H1 (cell line): Measurements from ENCODE around the gene SLC12A2. TPM values are rescaled to one million over a fixed set of nuclear protein-coding genes. Genes with fewer than 3 reads are reported as not detected.

Source experiments
- CTCF ChIA-PET: fragments of 300-600 bp; sonication (Branson Sonifier 250); formaldehyde crosslinking; loops from one replicate; lab custom pipeline; 2021; ENCODE audit not compliant: partially characterized antibody; lab: Charles Lee
- POLR2A ChIA-PET: fragments of 300-600 bp; sonication (Branson Sonifier 250); formaldehyde crosslinking; loops from one replicate; lab custom pipeline; 2021; ENCODE audit warnings: inconsistent platforms; ENCODE audit not compliant: partially characterized antibody; lab: Charles Lee
- DNase-seq, 2 experiments: peaks; one replicate each; pipeline versions ENCODE4 v3.0.0 to v3.0.0-alpha.2; 2010 to 2022; ENCODE audit warnings: low spot score in 2 of 2, low read depth in 1 of 2, mixed read lengths in 1 of 2
- FAIRE-seq: peaks from 2 replicates; lab custom pipeline; 2011; peaks lifted over from hg19 to GRCh38; lab: Jason Lieb, UNC
- H2AFZ ChIP-seq: 2 replicates; pipeline ENCODE4 v1.8.1; 2012; ENCODE audit warnings: low read length, inconsistent platforms
- H2AK5ac ChIP-seq: 2 replicates; pipeline ENCODE4 v1.6.1; 2013; ENCODE audit warnings: low read depth, low read length
- H2BK120ac ChIP-seq: replicated peaks from 2 replicates; pipeline ENCODE3; 2013; ENCODE audit warnings: low read depth, low read length, inconsistent platforms
- H2BK12ac ChIP-seq: 2 replicates; pipeline ENCODE4 v1.6.1; 2013; ENCODE audit warnings: low read depth, low read length
- H2BK15ac ChIP-seq: 2 replicates; pipeline ENCODE4 v1.6.1; 2013; ENCODE audit warnings: low read length
- H2BK20ac ChIP-seq: 2 replicates; pipeline ENCODE4 v1.6.1; 2013; ENCODE audit warnings: low read length
- H2BK5ac ChIP-seq: 2 replicates; pipeline ENCODE4 v1.6.1; 2013; ENCODE audit warnings: low read depth, low read length
- H3K14ac ChIP-seq: 2 replicates; pipeline ENCODE4 v1.6.1; 2013; ENCODE audit warnings: inconsistent platforms; ENCODE audit not compliant: insufficient read length
- H3K18ac ChIP-seq: 2 replicates; pipeline ENCODE4 v1.6.1; 2013; ENCODE audit warnings: low read length; ENCODE audit errors: extremely low read depth
- H3K23ac ChIP-seq: 2 replicates; pipeline ENCODE4 v1.6.1; 2013; ENCODE audit warnings: inconsistent platforms; ENCODE audit not compliant: insufficient read length
- H3K23me2 ChIP-seq: 2 replicates; pipeline ENCODE4 v1.6.1; 2013; ENCODE audit warnings: low read depth, low read length
- H3K27ac ChIP-seq: 2 replicates; pipeline ENCODE4 v1.6.1; 2011; ENCODE audit warnings: low read depth, low read length, inconsistent platforms
- H3K27me3 ChIP-seq, 4 experiments: replicated peaks in 1 of 4; 1 replicate in 1 of 4; 2 replicates in 3 of 4; pipeline versions ENCODE4 v1.6.1 to v1.8.1; 2011 to 2013; ENCODE audit warnings: low read length in 3 of 4, mild to moderate bottlenecking in 3 of 4, inconsistent platforms in 2 of 4, mixed read lengths in 2 of 4, moderate library complexity in 1 of 4; ENCODE audit not compliant: control insufficient read depth in 3 of 4, insufficient read depth in 3 of 4; ENCODE audit errors: extremely low read depth in 1 of 4
- H3K36me3 ChIP-seq, 4 experiments: 2 replicates each; pipeline versions ENCODE4 v1.6.1 to v1.8.1; 2011 to 2013; ENCODE audit warnings: mild to moderate bottlenecking in 4 of 4, low read length in 3 of 4, moderate library complexity in 2 of 4, control low read depth in 1 of 4, inconsistent platforms in 1 of 4; ENCODE audit not compliant: insufficient read depth in 4 of 4, control insufficient read depth in 2 of 4
- H3K4ac ChIP-seq: replicated peaks from 2 replicates; pipeline ENCODE3; 2013; ENCODE audit warnings: low read length, low read depth, mixed read lengths, inconsistent platforms; ENCODE audit not compliant: insufficient read length
- H3K4me1 ChIP-seq, 4 experiments: replicated peaks in 1 of 4; 1 replicate in 1 of 4; 2 replicates in 3 of 4; pipeline versions ENCODE4 v1.6.1 to v1.8.1; 2011 to 2013; ENCODE audit warnings: low read length in 3 of 4, inconsistent platforms in 2 of 4, mixed read lengths in 1 of 4; ENCODE audit not compliant: insufficient read depth in 4 of 4, control insufficient read depth in 3 of 4
- H3K4me2 ChIP-seq, 2 experiments: 2 replicates each; pipeline versions ENCODE4 v1.6.1 to v1.8.1; 2011 to 2013; ENCODE audit warnings: low read depth in 2 of 2, low read length in 2 of 2, control low read depth in 1 of 2, inconsistent platforms in 1 of 2, mild to moderate bottlenecking in 1 of 2; ENCODE audit not compliant: insufficient read depth in 1 of 2
- H3K4me3 ChIP-seq, 4 experiments: fragments of 200-600, 300-600 bp in 1 of 4; sonication (generic), shearing (Covaris generic), sonication (Bioruptor Twin) in 1 of 4; 2 replicates each; pipeline versions ENCODE4 v1.5.1 to v1.8.1; 2011 to 2016; ENCODE audit warnings: low read length in 4 of 4, low read depth in 3 of 4, control low read depth in 2 of 4, inconsistent platforms in 2 of 4, mild to moderate bottlenecking in 2 of 4, mixed read lengths in 1 of 4, moderate library complexity in 1 of 4; ENCODE audit not compliant: insufficient read depth in 2 of 4; ENCODE audit errors: extremely low read depth in 1 of 4
- H3K56ac ChIP-seq: replicated peaks from 2 replicates; pipeline ENCODE3; 2013; ENCODE audit warnings: low read depth, mild to moderate bottlenecking, mixed read lengths, low read length, inconsistent platforms; ENCODE audit not compliant: insufficient read length
- H3K79me1 ChIP-seq: 2 replicates; pipeline ENCODE4 v1.6.1; 2013; ENCODE audit warnings: low read depth, low read length, control low read depth
- H3K79me2 ChIP-seq, 2 experiments: 2 replicates each; pipeline versions ENCODE4 v1.6.1 to v1.8.1; 2012 to 2013; ENCODE audit warnings: low read length in 2 of 2, mild to moderate bottlenecking in 2 of 2, inconsistent platforms in 1 of 2; ENCODE audit not compliant: insufficient read depth in 2 of 2, control insufficient read depth in 1 of 2
- H3K9ac ChIP-seq, 4 experiments: replicated peaks in 1 of 4; 1 replicate in 1 of 4; 2 replicates in 3 of 4; pipeline versions ENCODE4 v1.6.1 to v1.8.1; 2011 to 2013; ENCODE audit warnings: low read depth in 3 of 4, low read length in 3 of 4, control low read depth in 2 of 4, mild to moderate bottlenecking in 2 of 4, moderate library complexity in 2 of 4, inconsistent platforms in 1 of 4; ENCODE audit errors: extremely low read depth in 1 of 4
- H3K9me3 ChIP-seq, 2 experiments: 2 replicates each; pipeline versions ENCODE4 v1.6.1 to v1.8.1; 2012 to 2013; ENCODE audit warnings: mild to moderate bottlenecking in 2 of 2, moderate library complexity in 2 of 2, control low read depth in 1 of 2, inconsistent platforms in 1 of 2, low read depth in 1 of 2, low read length in 1 of 2, mixed read lengths in 1 of 2; ENCODE audit not compliant: insufficient read depth in 2 of 2
- H4K20me1 ChIP-seq, 2 experiments: replicated peaks in 1 of 2; 2 replicates each; pipeline versions ENCODE3 to v1.8.1; 2011 to 2013; ENCODE audit warnings: inconsistent platforms in 2 of 2, low read length in 2 of 2, mild to moderate bottlenecking in 1 of 2; ENCODE audit not compliant: insufficient read depth in 2 of 2, control insufficient read depth in 1 of 2
- H4K5ac ChIP-seq: 2 replicates; pipeline ENCODE4 v1.6.1; 2013; ENCODE audit warnings: low read length, low read depth, mixed read lengths, inconsistent platforms; ENCODE audit not compliant: insufficient read length
- H4K8ac ChIP-seq: 2 replicates; pipeline ENCODE4 v1.8.0; 2013; ENCODE audit warnings: mild to moderate bottlenecking, moderate library complexity, low read length, inconsistent platforms; ENCODE audit not compliant: insufficient read depth; ENCODE audit errors: extremely low read depth
- H4K91ac ChIP-seq: replicated peaks from 2 replicates; pipeline ENCODE3; 2013; ENCODE audit warnings: low read length, mixed read lengths, inconsistent platforms; ENCODE audit not compliant: insufficient read length
- CHD1 ChIP-seq: IDR thresholded peaks from 2 replicates; pipeline ENCODE4 v1.6.1; 2012; ENCODE audit warnings: low read depth, low read length, improper control_type of control experiment
- CTCF ChIP-seq, 3 experiments: IDR thresholded peaks; 1 replicate in 2 of 3; 2 replicates in 1 of 3; pipeline versions ENCODE4 v1.5.1 to v1.6.1; 2011; ENCODE audit warnings: low read length in 3 of 3, mild to moderate bottlenecking in 3 of 3, inconsistent platforms in 2 of 3, low read depth in 1 of 3, moderate library complexity in 1 of 3; ENCODE audit not compliant: insufficient read depth in 1 of 3; ENCODE audit errors: control extremely low read depth in 1 of 3
- EZH2 ChIP-seq: fragments of 200-600 bp; sonication (generic); IDR thresholded peaks from 2 replicates; pipeline ENCODE4 v1.7.1; 2012; ENCODE audit warnings: low read depth, mild to moderate bottlenecking, moderate library complexity, low read length, inconsistent platforms; ENCODE audit not compliant: severe bottlenecking
- JUND ChIP-seq: IDR thresholded peaks from 2 replicates; pipeline ENCODE4 v1.6.1; 2011; ENCODE audit warnings: mild to moderate bottlenecking, improper control_type of control experiment, low read length
- POU5F1 ChIP-seq: IDR thresholded peaks from 2 replicates; pipeline ENCODE4 v1.6.1; 2011; ENCODE audit warnings: low read depth, mild to moderate bottlenecking, low read length, moderate library complexity
- RXRA ChIP-seq: IDR thresholded peaks from 2 replicates; pipeline ENCODE4 v1.6.1; 2011; ENCODE audit warnings: low read depth, mild to moderate bottlenecking, low read length, moderate library complexity; ENCODE audit not compliant: insufficient read depth
- SIX5 ChIP-seq: IDR thresholded peaks from 2 replicates; pipeline ENCODE4 v1.6.1; 2011; ENCODE audit warnings: mild to moderate bottlenecking, low read depth, low read length
- WGBS, 2 experiments: shearing (Covaris generic) in 1 of 2; methylation state at CpG; one replicate each; pipeline versions ENCODE4 v1.1.6 to v1.1.7; 2013 to 2015; ENCODE audit warnings: low lambda C conversion rate in 2 of 2, mixed read lengths in 2 of 2, inconsistent platforms in 1 of 2, low coverage in 1 of 2, missing lambda C conversion rate in 1 of 2; ENCODE audit not compliant: insufficient replicate concordance in 2 of 2, insufficient coverage in 1 of 2, insufficient read length in 1 of 2; ENCODE audit errors: extremely low coverage in 1 of 2, missing lambda C conversion rate in 1 of 2; 5-methylcytosine and 5-hydroxymethylcytosine counted together
- polyA plus RNA-seq, 7 experiments: library from polyadenylated mRNA; depleted of rRNA in 3 of 7; stranded (reverse) in 5 of 7; unstranded in 2 of 7; fragments of >200 nt in 5 of 7; fragments of 200-250 nt in 2 of 7; gene quantifications; 1 replicate in 5 of 7; 2 replicates in 1 of 7; 4 replicates in 1 of 7; pipeline versions ENCODE4 v1.2.1 to v1.2.3, GENCODE V29; 2011 to 2013; ENCODE audit warnings: missing spikeins in 2 of 7, mixed read lengths in 2 of 7
- total RNA-seq: library from RNA; stranded (reverse); fragmentation: NEBNext Ultra II Directional; extraction: Animal tissue kit (Norgen Biotek cat#: 25700); gene quantifications from 2 replicates; pipeline ENCODE4 v1.2.1, GENCODE V29; 2021
- TF ChIP-seq, protein P1 (sequence below): IDR thresholded peaks from 2 replicates; pipeline ENCODE4 v1.6.1; 2012; ENCODE audit warnings: inconsistent platforms

Gene SLC12A2
- total and polyA plus RNA-seq, 2 of the 8 experiments (the other 6 are each of a cell fraction or from before 2014, with no cell fraction given) = 2.6 to 16.2 TPM

GRCh38 chr5:128225245-128226030, 141.9 kb downstream of the SLC12A2 start:
- H3K4ac ChIP-seq = no peak overlapping the region
- TF ChIP-seq CHD1 = no peak
- no peak for TF ChIP-seq POU5F1
- TF ChIP-seq, protein P1, sequence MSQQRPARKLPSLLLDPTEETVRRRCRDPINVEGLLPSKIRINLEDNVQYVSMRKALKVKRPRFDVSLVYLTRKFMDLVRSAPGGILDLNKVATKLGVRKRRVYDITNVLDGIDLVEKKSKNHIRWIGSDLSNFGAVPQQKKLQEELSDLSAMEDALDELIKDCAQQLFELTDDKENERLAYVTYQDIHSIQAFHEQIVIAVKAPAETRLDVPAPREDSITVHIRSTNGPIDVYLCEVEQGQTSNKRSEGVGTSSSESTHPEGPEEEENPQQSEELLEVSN = no peak
- TF ChIP-seq JUND = no peak
- no peak for TF ChIP-seq SIX5
- no peak for TF ChIP-seq RXRA
- TF ChIP-seq CTCF (IDR thresholded peaks at IDR 0.05; ENCODE audit: control extremely low read depth in 1 of 3, insufficient read depth in 1 of 3, low read depth in 1 of 3, low read length in 3 of 3) = no peak
- no peak for TF ChIP-seq EZH2
- H2BK12ac ChIP-seq = no peak overlapping the region
- no peak for FAIRE-seq
- no peaks in the 10 kb centered on the region for H3K9me3 ChIP-seq
- 88% methylated on average over 2 of the region's 2 CpGs; no CpG with 5 or more reads in 1 of the 2 experiments for WGBS, 2 experiments
- no peak overlapping the region for H3K4me3 ChIP-seq
- no peaks in the 10 kb centered on the region for H3K79me2 ChIP-seq
- DNase-seq = no peak
- no peak overlapping the region for H4K5ac ChIP-seq
- H2BK20ac ChIP-seq = no peak overlapping the region
- H2BK15ac ChIP-seq = no peak overlapping the region
- no peaks in the 10 kb centered on the region for H3K79me1 ChIP-seq
- no peak overlapping the region for H3K23ac ChIP-seq
- H2AFZ ChIP-seq = no peak overlapping the region
- H3K27me3 ChIP-seq = no peaks in the 10 kb centered on the region
- no peak overlapping the region for H3K9ac ChIP-seq
- H3K18ac ChIP-seq = no peak overlapping the region
- no peak overlapping the region for H2BK5ac ChIP-seq
- no peaks in the 10 kb centered on the region for H3K4me1 ChIP-seq
- H3K4me2 ChIP-seq = no peak overlapping the region
- POLR2A ChIA-PET = no interaction called here
- no peak overlapping the region for H2AK5ac ChIP-seq
- H4K20me1 ChIP-seq = no peaks in the 10 kb centered on the region
- H3K27ac ChIP-seq = no peak overlapping the region
- no peak overlapping the region for H4K91ac ChIP-seq
- H3K23me2 ChIP-seq = no peaks in the 10 kb centered on the region
- H2BK120ac ChIP-seq = no peak overlapping the region
- CTCF ChIA-PET = no interaction called here
- H3K14ac ChIP-seq = no peak overlapping the region
- no peak overlapping the region for H3K56ac ChIP-seq
- no peak overlapping the region for H4K8ac ChIP-seq
- no peaks in the 10 kb centered on the region for H3K36me3 ChIP-seq
